ENCODE results near the gene RFTN2. TPM values are rescaled to one million over a fixed set of nuclear protein-coding genes. Genes with fewer than 3 reads are reported as not detected.

Gene RFTN2
- total and polyA plus RNA-seq, 2 of the 13 experiments (the other 11 are each of a cell fraction or from before 2014, with no cell fraction given): not detected

DNA sequence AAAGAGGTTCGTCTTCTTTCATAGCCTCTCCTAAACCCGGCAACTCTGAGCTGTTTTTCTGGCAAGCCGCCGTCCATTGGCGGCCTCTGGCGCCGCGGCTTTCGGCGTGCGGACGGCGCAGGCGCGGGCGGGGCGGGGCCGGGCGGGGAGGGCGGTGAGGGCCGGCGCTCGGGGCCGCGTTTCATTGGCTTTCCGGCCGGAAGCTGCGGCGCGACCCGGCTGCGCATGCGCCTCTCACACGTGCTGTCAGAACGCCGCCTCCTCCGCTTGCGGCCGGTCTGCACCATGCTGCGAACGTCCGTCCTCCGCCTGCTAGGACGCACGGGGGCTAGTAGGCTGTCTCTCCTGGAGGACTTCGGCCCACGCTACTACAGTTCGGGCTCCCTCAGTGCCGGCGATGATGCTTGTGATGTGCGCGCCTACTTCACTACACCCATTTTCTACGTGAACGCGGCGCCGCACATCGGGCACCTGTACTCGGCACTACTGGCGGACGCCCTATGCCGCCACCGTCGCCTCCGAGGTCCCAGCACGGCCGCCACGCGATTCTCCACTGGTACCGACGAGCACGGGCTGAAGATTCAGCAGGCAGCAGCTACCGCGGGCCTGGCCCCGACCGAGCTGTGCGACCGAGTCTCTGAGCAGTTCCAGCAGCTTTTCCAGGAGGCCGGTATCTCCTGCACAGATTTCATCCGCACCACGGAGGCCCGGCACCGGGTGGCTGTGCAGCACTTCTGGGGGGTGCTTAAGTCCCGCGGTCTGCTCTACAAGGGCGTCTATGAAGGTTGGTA is 29.9 kb upstream of the RFTN2 start, which contains the start of gene MARS2 (continued):
- TF ChIP-seq ARID2 (CRISPR knock-in tag; IDR thresholded peaks at IDR 0.05; ENCODE audit: borderline replicate concordance) (no peak), KAT2B (IDR thresholded peaks at IDR 0.05; ENCODE audit: borderline replicate concordance, low read depth, low read length) (no peak), PCBP2 (optimal IDR thresholded peaks at IDR 0.05; ENCODE audit: low read depth, low read length, poor library complexity, severe bottlenecking) (no peak), KLF11 (CRISPR knock-in tag; IDR thresholded peaks at IDR 0.05) (0 out of 2 replicates have a peak, but pooled peaks have one; percentile 74), ZNF207 (IDR thresholded peaks at IDR 0.05; ENCODE audit: borderline replicate concordance) (no peak), SCMH1 (CRISPR knock-in tag; IDR thresholded peaks at IDR 0.05; ENCODE audit: borderline replicate concordance) (no peak), ZNF234 (CRISPR knock-in tag; conservative IDR thresholded peaks at IDR 0.05) (0 out of 2 replicates have a peak, but pooled peaks have one; percentile 45), ZNF747 (CRISPR knock-in tag; IDR thresholded peaks at IDR 0.05; ENCODE audit: borderline replicate concordance) (no peak; the same call in 1 of the 2 replicates), SMC3 (IDR thresholded peaks at IDR 0.05; ENCODE audit: low read length) (no peak), ZNF660 (CRISPR knock-in tag; IDR thresholded peaks at IDR 0.05; ENCODE audit: borderline replicate concordance, low read depth) (no peak), KMT2B (CRISPR knock-in tag; IDR thresholded peaks at IDR 0.05) (peak; percentile 92), MBD4 (IDR thresholded peaks at IDR 0.05; ENCODE audit: borderline replicate concordance, low read length) (no peak), ZNF383 (CRISPR knock-in tag; IDR thresholded peaks at IDR 0.05; ENCODE audit: borderline replicate concordance) (no peak), ISX (CRISPR knock-in tag; conservative IDR thresholded peaks at IDR 0.05) (no peak), MTA1 (CRISPR knock-in tag; IDR thresholded peaks at IDR 0.05; ENCODE audit: borderline replicate concordance) (peak; percentile 52; the same call in 1 of the 2 replicates), GABPB1 (CRISPR knock-in tag; IDR thresholded peaks at IDR 0.05) (peak; percentile 92)
- TF ChIP-seq, protein P1, sequence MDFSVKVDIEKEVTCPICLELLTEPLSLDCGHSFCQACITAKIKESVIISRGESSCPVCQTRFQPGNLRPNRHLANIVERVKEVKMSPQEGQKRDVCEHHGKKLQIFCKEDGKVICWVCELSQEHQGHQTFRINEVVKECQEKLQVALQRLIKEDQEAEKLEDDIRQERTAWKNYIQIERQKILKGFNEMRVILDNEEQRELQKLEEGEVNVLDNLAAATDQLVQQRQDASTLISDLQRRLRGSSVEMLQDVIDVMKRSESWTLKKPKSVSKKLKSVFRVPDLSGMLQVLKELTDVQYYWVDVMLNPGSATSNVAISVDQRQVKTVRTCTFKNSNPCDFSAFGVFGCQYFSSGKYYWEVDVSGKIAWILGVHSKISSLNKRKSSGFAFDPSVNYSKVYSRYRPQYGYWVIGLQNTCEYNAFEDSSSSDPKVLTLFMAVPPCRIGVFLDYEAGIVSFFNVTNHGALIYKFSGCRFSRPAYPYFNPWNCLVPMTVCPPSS (IDR thresholded peaks at IDR 0.05): no peak
- TF ChIP-seq, protein P2, sequence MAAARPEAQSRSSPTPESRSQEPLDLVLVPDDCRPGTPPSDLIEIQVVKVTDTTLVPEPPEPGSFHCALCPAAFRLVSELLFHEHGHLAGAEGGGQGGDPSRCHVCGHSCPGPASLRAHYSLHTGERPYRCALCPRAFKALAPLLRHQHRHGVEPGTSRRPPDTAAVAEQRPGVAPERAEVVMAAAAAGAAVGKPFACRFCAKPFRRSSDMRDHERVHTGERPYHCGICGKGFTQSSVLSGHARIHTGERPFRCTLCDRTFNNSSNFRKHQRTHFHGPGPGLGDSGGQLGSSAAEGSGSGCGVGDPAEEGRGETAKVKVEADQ (CRISPR knock-in tag; IDR thresholded peaks at IDR 0.05; ENCODE audit: borderline replicate concordance): peak; percentile 42; the same call in 1 of the 2 replicates
- TF ChIP-seq, protein P3, sequence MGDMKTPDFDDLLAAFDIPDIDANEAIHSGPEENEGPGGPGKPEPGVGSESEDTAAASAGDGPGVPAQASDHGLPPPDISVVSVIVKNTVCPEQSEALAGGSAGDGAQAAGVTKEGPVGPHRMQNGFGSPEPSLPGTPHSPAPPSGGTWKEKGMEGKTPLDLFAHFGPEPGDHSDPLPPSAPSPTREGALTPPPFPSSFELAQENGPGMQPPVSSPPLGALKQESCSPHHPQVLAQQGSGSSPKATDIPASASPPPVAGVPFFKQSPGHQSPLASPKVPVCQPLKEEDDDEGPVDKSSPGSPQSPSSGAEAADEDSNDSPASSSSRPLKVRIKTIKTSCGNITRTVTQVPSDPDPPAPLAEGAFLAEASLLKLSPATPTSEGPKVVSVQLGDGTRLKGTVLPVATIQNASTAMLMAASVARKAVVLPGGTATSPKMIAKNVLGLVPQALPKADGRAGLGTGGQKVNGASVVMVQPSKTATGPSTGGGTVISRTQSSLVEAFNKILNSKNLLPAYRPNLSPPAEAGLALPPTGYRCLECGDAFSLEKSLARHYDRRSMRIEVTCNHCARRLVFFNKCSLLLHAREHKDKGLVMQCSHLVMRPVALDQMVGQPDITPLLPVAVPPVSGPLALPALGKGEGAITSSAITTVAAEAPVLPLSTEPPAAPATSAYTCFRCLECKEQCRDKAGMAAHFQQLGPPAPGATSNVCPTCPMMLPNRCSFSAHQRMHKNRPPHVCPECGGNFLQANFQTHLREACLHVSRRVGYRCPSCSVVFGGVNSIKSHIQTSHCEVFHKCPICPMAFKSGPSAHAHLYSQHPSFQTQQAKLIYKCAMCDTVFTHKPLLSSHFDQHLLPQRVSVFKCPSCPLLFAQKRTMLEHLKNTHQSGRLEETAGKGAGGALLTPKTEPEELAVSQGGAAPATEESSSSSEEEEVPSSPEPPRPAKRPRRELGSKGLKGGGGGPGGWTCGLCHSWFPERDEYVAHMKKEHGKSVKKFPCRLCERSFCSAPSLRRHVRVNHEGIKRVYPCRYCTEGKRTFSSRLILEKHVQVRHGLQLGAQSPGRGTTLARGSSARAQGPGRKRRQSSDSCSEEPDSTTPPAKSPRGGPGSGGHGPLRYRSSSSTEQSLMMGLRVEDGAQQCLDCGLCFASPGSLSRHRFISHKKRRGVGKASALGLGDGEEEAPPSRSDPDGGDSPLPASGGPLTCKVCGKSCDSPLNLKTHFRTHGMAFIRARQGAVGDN (CRISPR knock-in tag; IDR thresholded peaks at IDR 0.05): peak; percentile 91
- TF ChIP-seq, protein P4, sequence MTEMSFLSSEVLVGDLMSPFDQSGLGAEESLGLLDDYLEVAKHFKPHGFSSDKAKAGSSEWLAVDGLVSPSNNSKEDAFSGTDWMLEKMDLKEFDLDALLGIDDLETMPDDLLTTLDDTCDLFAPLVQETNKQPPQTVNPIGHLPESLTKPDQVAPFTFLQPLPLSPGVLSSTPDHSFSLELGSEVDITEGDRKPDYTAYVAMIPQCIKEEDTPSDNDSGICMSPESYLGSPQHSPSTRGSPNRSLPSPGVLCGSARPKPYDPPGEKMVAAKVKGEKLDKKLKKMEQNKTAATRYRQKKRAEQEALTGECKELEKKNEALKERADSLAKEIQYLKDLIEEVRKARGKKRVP (CRISPR knock-in tag; IDR thresholded peaks at IDR 0.05): peak in 1 of 2 experiments; percentile 33; a peak in 1 of 4 replicates
- TF ChIP-seq, protein P5, sequence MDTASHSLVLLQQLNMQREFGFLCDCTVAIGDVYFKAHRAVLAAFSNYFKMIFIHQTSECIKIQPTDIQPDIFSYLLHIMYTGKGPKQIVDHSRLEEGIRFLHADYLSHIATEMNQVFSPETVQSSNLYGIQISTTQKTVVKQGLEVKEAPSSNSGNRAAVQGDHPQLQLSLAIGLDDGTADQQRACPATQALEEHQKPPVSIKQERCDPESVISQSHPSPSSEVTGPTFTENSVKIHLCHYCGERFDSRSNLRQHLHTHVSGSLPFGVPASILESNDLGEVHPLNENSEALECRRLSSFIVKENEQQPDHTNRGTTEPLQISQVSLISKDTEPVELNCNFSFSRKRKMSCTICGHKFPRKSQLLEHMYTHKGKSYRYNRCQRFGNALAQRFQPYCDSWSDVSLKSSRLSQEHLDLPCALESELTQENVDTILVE (CRISPR knock-in tag; IDR thresholded peaks at IDR 0.05): peak; percentile 36; the same call in 1 of the 2 replicates

Measured in HepG2 (cell line).